Measurements from ENCODE around the gene FMNL1. TPM values are rescaled to one million over a fixed set of nuclear protein-coding genes. Genes with fewer than 3 reads are reported as not detected.

FMNL1 gene, protein sequence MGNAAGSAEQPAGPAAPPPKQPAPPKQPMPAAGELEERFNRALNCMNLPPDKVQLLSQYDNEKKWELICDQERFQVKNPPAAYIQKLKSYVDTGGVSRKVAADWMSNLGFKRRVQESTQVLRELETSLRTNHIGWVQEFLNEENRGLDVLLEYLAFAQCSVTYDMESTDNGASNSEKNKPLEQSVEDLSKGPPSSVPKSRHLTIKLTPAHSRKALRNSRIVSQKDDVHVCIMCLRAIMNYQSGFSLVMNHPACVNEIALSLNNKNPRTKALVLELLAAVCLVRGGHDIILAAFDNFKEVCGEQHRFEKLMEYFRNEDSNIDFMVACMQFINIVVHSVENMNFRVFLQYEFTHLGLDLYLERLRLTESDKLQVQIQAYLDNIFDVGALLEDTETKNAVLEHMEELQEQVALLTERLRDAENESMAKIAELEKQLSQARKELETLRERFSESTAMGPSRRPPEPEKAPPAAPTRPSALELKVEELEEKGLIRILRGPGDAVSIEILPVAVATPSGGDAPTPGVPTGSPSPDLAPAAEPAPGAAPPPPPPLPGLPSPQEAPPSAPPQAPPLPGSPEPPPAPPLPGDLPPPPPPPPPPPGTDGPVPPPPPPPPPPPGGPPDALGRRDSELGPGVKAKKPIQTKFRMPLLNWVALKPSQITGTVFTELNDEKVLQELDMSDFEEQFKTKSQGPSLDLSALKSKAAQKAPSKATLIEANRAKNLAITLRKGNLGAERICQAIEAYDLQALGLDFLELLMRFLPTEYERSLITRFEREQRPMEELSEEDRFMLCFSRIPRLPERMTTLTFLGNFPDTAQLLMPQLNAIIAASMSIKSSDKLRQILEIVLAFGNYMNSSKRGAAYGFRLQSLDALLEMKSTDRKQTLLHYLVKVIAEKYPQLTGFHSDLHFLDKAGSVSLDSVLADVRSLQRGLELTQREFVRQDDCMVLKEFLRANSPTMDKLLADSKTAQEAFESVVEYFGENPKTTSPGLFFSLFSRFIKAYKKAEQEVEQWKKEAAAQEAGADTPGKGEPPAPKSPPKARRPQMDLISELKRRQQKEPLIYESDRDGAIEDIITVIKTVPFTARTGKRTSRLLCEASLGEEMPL
- 1 to 10 TPM; 4.0 to 5.2 TPM for total RNA-seq

DNA sequence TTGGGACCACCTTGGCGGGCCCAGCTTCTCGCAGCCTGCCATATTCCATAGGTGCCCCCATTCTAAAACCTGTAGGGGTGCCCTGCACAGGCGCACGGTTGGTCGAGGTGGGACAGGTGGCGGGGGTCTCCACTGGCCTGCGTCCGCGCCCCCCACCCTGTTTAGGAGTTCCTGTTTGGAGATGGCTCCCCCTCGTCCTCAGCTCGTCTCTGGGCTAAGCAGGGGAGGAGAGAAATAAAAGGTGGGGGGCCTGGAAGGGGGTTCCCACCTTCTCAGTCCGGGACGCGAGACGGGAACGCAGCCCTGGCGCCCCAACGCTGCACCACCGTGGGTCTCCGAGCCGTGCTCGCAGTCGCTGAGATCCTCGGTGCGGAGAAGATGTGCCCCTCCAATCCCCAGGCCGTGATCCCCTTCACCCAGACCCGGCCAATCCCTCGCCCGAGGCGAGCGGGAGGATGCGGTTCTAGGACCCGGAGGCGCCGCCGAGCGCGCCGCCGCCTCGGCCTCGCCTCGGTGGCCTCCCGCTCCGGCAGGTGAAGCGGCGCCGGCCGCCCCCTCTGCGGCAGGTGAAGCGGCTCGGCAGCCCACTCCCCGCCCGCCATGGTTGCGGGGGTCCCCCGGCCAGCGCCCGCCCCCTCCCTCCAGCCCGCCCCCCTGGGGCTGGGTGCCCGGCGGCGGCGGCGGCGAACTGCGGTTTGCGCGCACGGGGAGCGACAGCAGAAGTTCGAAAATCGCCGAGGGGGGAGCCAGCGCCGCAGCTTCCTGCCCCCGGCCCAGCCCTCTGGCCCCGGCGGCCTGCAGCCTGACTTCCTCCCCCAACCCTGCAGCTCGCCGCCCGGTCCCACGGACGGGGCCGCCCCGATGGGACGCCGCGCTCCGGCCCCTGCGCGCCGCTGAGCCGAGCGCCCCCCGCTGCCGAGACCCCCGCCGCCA lies at the start of gene FMNL1:
Gene FMNL1 (plus strand): TSS at position 805 of the 933 bp plus-strand sequence. CDS start 240 bp downstream, outside the sequence.
- intact Hi-C loops (cut with DNase I), result loop anchor here (5.0 kb wide), 1 partner anchor 166 kb away; no protein-coding TSS in a partner anchor
- TF ChIP-seq, protein P1, sequence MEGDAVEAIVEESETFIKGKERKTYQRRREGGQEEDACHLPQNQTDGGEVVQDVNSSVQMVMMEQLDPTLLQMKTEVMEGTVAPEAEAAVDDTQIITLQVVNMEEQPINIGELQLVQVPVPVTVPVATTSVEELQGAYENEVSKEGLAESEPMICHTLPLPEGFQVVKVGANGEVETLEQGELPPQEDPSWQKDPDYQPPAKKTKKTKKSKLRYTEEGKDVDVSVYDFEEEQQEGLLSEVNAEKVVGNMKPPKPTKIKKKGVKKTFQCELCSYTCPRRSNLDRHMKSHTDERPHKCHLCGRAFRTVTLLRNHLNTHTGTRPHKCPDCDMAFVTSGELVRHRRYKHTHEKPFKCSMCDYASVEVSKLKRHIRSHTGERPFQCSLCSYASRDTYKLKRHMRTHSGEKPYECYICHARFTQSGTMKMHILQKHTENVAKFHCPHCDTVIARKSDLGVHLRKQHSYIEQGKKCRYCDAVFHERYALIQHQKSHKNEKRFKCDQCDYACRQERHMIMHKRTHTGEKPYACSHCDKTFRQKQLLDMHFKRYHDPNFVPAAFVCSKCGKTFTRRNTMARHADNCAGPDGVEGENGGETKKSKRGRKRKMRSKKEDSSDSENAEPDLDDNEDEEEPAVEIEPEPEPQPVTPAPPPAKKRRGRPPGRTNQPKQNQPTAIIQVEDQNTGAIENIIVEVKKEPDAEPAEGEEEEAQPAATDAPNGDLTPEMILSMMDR (IDR thresholded peaks at IDR 0.05), result no peak
- TF ChIP-seq POLR2A (IDR thresholded peaks at IDR 0.05), result no peak
- DNase-seq, result peak in 2 of 4 donors; percentile 40 to 59
- WGBS, 2 donors, result 4 to 12% methylated on average over 10 to 69 of the region's 98 CpGs
- peak within 1 kb of the TSS in 1 of 4 donors; percentile 51 for H3K27ac ChIP-seq
- no peaks in the 10 kb centered on the region for H3K36me3 ChIP-seq (replicated peaks in 1 of 2; ENCODE audit: insufficient read depth in 1 of 2, low read depth in 2 of 2)
- peak; percentile 26 for ATAC-seq
- H3K9me3 ChIP-seq, result no peaks in the 10 kb centered on the region
- H3K4me3 ChIP-seq, result peak within 1 kb of the TSS in 1 of 2 donors; percentile 45
- H3K27me3 ChIP-seq, result peaks cover 0 to 5% of the 10 kb centered on the region in 2 donors
- H3K4me1 ChIP-seq, result peaks cover 17% of the 10 kb centered on the region

DNA sequence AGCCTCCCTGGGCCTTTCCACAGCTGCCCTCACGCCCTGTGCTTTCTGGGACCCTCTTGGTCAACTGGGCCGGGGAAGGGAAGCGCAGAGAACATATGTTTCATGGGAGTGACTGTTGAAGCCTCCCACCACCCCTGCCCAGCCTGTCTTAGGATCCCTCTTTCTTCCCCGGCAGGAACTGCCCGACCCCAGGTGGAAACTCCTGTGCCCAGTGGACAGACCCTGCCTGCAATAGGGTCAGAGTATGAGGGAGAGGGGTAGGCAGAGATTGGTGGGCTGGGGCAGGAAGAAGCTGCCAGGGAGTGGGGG lies 49.5 kb upstream of the FMNL1 start:
- Histone ChIP-seq H3K27me3 (no peaks in the 10 kb centered on the region), H3K9me3 (no peaks in the 10 kb centered on the region), H3K36me3 (replicated peaks in 1 of 2; ENCODE audit: insufficient read depth in 1 of 2, low read depth in 2 of 2) (no peaks in the 10 kb centered on the region), H3K27ac (peak overlapping the region; percentile 81 to 89 (median 86)), H3K4me3 (no peak overlapping the region), H3K4me1 (peaks cover 46% of the 10 kb centered on the region)
- TF ChIP-seq, protein P1 (IDR thresholded peaks at IDR 0.05), result no peak
- no peak for TF ChIP-seq POLR2A (IDR thresholded peaks at IDR 0.05)
- WGBS, 2 donors, result 56 to 81% methylated on average over 5 of the region's 5 CpGs
- ATAC-seq (no peak), DNase-seq (no peak)
- intact Hi-C loops (cut with DNase I), result no loop called here

DNA sequence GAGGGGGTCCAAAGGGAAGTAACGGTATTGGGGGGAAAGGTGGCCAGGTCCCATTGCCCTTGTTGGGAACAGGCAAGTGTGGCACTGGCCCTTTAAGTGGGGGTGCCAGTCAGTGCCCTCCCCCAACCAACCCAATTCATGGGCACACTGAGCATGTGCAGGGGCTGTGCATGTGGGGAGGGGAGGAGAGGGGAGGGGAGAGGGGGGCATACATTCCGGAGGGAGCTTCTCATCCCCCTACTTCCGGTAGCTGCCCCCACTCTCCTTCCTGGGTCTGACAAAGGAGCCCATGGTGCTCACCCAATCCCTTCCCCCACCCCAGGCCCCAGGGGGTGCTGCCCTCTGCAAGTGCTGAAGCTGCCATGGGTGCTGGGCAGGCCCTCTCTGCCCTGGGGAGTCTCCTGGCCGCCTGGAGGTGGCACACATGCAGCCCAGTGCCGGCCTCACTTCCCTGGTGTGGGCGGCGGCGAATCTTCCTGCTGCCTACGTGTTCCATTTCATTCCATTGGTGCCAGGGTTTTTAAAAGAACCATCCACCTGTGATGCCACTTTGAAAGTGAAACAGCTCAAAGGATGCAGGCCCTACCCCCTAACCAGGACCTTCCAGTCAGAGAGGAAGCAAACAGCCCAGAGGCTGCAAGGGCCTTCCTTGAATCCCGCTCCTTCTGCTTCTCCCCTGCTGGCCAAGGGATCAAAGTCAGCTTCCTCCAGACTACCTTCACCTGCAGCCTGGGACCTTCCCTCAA lies 49.0 kb upstream of the FMNL1 start:
- TF ChIP-seq POLR2A (IDR thresholded peaks at IDR 0.05), result peak in 2 of 3 donors; percentile 69 to 71
- TF ChIP-seq, protein P1 (IDR thresholded peaks at IDR 0.05), result peak in 3 of 7 experiments; percentile 26 to 35 (median 32)
- H3K27me3 ChIP-seq, result no peaks in the 10 kb centered on the region
- H3K9me3 ChIP-seq, result no peaks in the 10 kb centered on the region
- no peaks in the 10 kb centered on the region for H3K36me3 ChIP-seq (replicated peaks in 1 of 2; ENCODE audit: insufficient read depth in 1 of 2, low read depth in 2 of 2)
- DNase-seq (peak; percentile 80 to 90 (median 88)), ATAC-seq (peak; percentile 87)
- WGBS, 2 donors, result 10 to 24% methylated on average over 4 to 10 of the region's 10 CpGs
- H3K27ac ChIP-seq, result peak overlapping the region; percentile 81 to 89 (median 86)
- peaks cover 46% of the 10 kb centered on the region for H3K4me1 ChIP-seq
- H3K4me3 ChIP-seq, result no peak overlapping the region
- intact Hi-C loops (cut with DNase I), result no loop called here

Measured in body of pancreas (tissue), 4 donors.